Adipocyte (in vitro differentiated cells): Measurements from ENCODE around the gene VPS4B.

Experiments used
- DNase-seq: peaks from one replicate; pipeline ENCODE4 v3.0.0-alpha.2; 2015; ENCODE audit warnings: low read depth
- H3K27me3 ChIP-seq: replicated peaks from 2 replicates; pipeline ENCODE4 v1.7.0; 2013; ENCODE audit warnings: mild to moderate bottlenecking, low read length, moderate library complexity; ENCODE audit not compliant: control insufficient read depth, insufficient read depth
- H3K36me3 ChIP-seq: 2 replicates; pipeline ENCODE4 v1.7.0; 2013; ENCODE audit warnings: low read length, mild to moderate bottlenecking, moderate library complexity; ENCODE audit not compliant: control insufficient read depth, insufficient read depth, severe bottlenecking
- H3K4me1 ChIP-seq: 2 replicates; pipeline ENCODE4 v1.7.0; 2013; ENCODE audit warnings: mild to moderate bottlenecking, low read length, moderate library complexity; ENCODE audit not compliant: control insufficient read depth, insufficient read depth
- H3K4me3 ChIP-seq: 2 replicates; pipeline ENCODE4 v1.7.0; 2013; ENCODE audit warnings: mild to moderate bottlenecking, low read length, moderate library complexity
- H3K9ac ChIP-seq: 2 replicates; pipeline ENCODE4 v1.7.0; 2013; ENCODE audit warnings: mild to moderate bottlenecking, low read length, moderate library complexity
- H3K9me3 ChIP-seq: 2 replicates; pipeline ENCODE4 v1.7.0; 2013; ENCODE audit warnings: mild to moderate bottlenecking, low read length, moderate library complexity; ENCODE audit not compliant: control insufficient read depth

VPS4B gene

DNA sequence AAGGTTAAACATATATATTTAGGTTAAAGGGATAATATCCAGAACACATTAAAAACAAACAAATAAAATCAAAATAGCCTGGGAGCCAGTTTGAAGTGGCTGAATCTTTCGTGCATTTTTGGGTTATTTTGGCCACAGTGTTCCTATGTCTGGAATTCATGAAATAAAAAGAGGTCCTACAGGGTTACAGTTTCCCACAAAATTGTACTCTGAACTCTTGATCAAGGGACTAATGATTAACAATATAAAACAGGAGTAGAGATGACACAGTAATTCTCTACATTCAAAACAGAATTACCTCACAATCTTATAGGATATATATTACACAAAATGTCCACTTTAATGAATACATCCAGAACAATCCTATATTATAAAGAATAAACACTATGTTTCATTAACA lies 24.9 kb downstream of the VPS4B start:
- no peak for DNase-seq

DNA sequence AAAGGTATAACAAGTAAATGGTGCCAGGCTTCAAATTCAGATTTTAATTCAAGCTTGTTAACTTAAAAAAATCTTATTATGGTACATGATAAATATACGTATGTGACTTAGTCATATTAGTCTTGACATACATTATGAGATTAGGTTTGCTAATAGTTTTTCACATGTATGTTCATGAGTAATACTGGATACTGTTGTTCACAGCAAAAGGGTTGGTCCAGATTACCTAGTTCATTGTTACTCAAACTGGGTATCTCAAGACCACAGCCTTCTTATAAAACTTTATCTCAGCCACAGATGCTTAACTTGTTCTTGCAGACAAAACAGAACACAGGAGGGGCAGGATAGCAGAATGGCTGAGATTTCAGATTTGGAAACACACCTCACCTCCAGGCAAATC lies 26.8 kb downstream of the VPS4B start:
- Histone ChIP-seq H3K36me3 (peaks cover 94% of the 10 kb centered on the region), H3K9me3 (no peaks in the 10 kb centered on the region), H3K27me3 (no peaks in the 10 kb centered on the region), H3K9ac (no peak overlapping the region), H3K4me1 (peaks cover 3% of the 10 kb centered on the region), H3K4me3 (no peak overlapping the region)
- DNase-seq = no peak

More for the DNA sequence above, 24.9 kb downstream of the VPS4B start:
- Histone ChIP-seq H3K27me3 (no peaks in the 10 kb centered on the region), H3K9ac (no peak overlapping the region), H3K36me3 (peaks cover 95% of the 10 kb centered on the region), H3K4me3 (no peak overlapping the region), H3K9me3 (no peaks in the 10 kb centered on the region), H3K4me1 (peaks cover 3% of the 10 kb centered on the region)

DNA sequence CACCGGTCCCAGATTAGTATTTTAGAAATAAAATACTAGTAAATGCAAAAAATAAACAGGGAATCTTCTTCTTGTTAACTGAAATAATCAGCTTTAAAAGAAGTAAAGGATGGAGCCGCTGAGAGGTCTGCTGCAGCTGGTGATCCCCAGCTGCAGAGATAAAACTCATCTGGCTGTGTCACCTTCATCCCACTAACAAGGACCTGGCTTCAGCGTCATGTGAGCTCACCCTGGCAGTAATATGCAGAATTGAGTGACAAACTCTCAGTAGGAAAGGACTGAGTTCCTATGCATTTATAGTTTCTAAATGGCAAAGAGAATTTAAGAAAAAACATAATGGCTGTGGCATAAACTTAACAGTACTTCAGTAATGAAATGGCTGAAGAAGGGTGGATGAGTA lies 27.3 kb downstream of the VPS4B start:
- no peak for DNase-seq
- Histone ChIP-seq H3K36me3 (peaks cover 94% of the 10 kb centered on the region), H3K4me1 (peaks cover 3% of the 10 kb centered on the region), H3K27me3 (no peaks in the 10 kb centered on the region), H3K9ac (no peak overlapping the region), H3K4me3 (no peak overlapping the region), H3K9me3 (no peaks in the 10 kb centered on the region)

DNA sequence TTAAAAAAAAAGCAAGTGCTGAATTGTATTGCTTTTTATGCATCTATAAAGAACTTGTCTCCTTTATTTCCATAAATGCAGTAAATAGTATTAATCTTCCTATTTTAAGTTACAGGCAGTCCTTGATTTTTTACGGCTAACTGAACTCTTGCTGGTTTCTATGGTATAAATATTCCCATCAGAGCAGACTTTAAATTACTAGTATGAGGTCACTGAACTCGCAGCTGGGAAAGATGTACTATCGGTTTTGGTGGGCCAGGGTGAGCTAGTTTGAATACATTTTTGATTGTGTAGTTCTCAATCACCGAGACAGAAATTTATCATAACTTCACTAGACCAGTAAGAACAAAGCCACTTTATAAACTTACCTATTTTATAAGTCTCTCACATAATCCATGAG lies 34.4 kb downstream of the VPS4B start:
- H3K27me3 ChIP-seq = no peaks in the 10 kb centered on the region
- H3K4me3 ChIP-seq = no peak overlapping the region
- no peaks in the 10 kb centered on the region for H3K9me3 ChIP-seq
- no peak for DNase-seq
- no peaks in the 10 kb centered on the region for H3K4me1 ChIP-seq
- peaks cover 51% of the 10 kb centered on the region for H3K36me3 ChIP-seq
- no peak overlapping the region for H3K9ac ChIP-seq

DNA sequence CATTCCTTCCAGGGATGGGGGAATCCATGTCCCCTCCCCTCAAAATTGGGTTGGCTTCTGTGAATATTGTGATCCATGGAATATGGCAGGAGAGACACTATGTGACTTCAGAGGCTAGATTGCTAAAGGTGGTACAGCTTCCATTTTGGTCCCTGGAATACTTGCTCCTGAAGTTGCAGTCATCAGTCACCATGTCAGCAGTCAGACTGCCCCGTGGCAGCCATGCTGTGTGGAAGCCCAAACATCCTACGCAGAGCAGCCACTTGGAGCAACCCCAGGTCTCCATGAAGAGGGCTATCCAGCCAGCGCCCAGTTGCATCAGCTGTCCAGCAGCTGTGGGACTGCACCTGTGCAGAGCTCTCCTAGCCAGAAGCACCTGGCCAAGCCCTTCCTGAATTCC lies 39.4 kb downstream of the VPS4B start:
- H3K9me3 ChIP-seq = no peaks in the 10 kb centered on the region
- peaks cover 9% of the 10 kb centered on the region for H3K4me1 ChIP-seq
- H3K9ac ChIP-seq = no peak overlapping the region
- no peaks in the 10 kb centered on the region for H3K27me3 ChIP-seq
- H3K4me3 ChIP-seq = no peak overlapping the region
- H3K36me3 ChIP-seq = peaks cover 5% of the 10 kb centered on the region
- DNase-seq = no peak

DNA sequence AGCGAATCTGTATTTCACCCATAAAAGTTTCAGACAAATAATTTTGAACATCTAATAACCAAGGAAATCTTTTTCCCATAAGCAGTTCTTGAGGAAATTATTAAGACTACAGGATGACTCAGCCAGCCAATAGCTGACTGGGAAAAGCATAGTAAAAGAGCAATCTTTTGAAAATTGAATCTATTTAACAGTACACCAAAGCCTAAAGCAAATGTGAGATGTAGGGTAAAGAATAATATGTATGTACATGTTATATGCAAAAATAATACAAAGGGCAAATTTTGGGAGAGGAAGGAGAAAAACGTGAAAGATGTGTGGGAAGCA lies 42.7 kb downstream of the VPS4B start:
- H3K27me3 ChIP-seq = no peaks in the 10 kb centered on the region
- peak; percentile 19 for DNase-seq
- peaks cover 7% of the 10 kb centered on the region for H3K9me3 ChIP-seq
- H3K4me3 ChIP-seq = peak overlapping the region; percentile 18
- H3K4me1 ChIP-seq = peaks cover 13% of the 10 kb centered on the region
- H3K36me3 ChIP-seq = no peaks in the 10 kb centered on the region
- H3K9ac ChIP-seq = no peak overlapping the region

DNA sequence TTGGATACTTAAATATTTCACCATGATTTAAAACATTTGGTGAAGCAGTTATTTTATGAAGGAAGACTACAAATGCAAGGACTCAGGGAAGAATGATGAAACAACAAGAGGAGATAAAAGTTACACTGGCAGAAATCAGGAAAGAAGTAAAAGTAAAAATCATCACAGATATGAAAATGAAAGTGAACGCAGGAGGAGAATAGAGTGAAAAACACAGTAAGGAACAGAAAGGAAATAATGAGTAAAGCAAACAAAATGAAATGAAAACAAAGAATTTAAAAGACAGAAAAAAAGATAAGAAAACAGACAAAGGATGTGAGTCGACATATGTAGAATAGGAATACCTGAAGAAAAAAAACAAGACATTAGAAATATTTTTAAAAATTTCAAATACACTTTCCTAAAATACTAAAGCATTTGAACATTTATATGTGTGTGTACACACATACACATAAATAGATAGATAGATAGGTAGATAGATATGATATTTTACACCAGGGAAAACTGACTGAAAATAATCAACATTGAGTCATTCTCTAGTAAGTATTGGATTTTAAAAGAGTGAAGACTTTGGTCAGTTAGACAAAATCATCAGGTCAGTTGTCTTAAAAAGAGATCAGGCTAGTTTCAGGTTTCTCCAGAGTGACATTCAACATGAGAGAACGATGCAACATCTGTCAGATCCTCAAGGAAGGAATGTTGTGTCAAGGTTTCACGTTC lies 43.2 kb downstream of the VPS4B start:
- peaks cover 7% of the 10 kb centered on the region for H3K9me3 ChIP-seq
- peak; percentile 10 for DNase-seq
- peak overlapping the region; percentile 20 for H3K9ac ChIP-seq
- H3K27me3 ChIP-seq = no peaks in the 10 kb centered on the region
- H3K36me3 ChIP-seq = no peaks in the 10 kb centered on the region
- peak overlapping the region; percentile 18 for H3K4me3 ChIP-seq
- peaks cover 13% of the 10 kb centered on the region for H3K4me1 ChIP-seq

DNA sequence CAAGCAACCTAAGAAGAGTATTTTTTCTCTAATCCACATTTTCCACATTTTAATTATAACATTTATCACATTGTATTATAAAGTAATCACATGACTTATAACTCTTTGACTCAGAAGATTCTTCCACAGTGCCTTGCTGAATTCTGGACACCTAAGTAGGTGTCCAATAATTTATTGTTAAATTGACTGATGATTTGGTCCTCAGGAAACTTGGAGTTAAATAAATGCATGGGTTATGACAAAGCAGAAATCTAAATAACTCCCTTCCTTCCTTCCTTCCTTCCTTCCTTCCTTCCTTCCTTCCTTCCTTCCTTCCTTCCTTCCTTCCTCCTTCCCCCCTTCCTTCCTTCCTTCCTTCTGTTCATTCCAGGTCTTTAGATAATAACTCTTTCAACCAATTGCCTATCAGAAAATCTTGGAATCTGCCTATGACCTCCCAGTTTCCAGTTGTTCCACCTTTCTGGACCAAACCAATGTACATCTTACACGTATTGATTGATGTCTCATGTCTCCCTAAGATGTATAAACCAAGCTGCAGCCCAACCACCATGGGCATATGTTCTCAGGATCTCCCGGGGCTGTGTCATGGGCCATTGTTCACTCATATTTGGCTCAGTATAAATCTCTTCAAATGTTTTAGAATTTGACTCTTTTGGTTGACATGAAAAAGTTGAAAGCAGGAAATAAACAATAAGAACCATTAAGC lies 44.8 kb downstream of the VPS4B start:
- no peak overlapping the region for H3K9ac ChIP-seq
- no peak for DNase-seq
- peaks cover 7% of the 10 kb centered on the region for H3K9me3 ChIP-seq
- H3K36me3 ChIP-seq = no peaks in the 10 kb centered on the region
- H3K4me1 ChIP-seq = peaks cover 13% of the 10 kb centered on the region
- H3K4me3 ChIP-seq = no peak overlapping the region
- H3K27me3 ChIP-seq = no peaks in the 10 kb centered on the region

DNA sequence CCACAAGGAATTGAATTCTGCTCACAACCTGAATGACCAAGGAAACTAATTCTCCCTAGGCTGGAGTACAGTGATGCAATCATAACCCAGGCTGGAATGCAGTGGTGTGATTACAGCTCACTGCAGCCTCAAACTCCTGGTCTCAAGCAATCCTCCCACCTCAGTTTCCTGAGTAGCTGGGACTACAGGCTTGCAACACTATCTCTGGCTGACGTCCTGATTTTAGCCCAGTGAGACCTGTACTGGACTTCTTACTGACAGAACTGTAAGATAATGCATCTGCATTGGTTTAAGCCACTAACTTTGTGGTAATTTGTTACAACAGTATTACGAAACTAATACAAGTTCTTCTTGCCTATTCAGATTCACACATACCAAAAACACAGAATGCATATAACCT lies 45.7 kb downstream of the VPS4B start:
- peak overlapping the region; percentile 2 for H3K4me3 ChIP-seq
- peaks cover 7% of the 10 kb centered on the region for H3K9me3 ChIP-seq
- H3K27me3 ChIP-seq = no peaks in the 10 kb centered on the region
- H3K36me3 ChIP-seq = no peaks in the 10 kb centered on the region
- H3K9ac ChIP-seq = no peak overlapping the region
- H3K4me1 ChIP-seq = peaks cover 13% of the 10 kb centered on the region
- DNase-seq = no peak

DNA sequence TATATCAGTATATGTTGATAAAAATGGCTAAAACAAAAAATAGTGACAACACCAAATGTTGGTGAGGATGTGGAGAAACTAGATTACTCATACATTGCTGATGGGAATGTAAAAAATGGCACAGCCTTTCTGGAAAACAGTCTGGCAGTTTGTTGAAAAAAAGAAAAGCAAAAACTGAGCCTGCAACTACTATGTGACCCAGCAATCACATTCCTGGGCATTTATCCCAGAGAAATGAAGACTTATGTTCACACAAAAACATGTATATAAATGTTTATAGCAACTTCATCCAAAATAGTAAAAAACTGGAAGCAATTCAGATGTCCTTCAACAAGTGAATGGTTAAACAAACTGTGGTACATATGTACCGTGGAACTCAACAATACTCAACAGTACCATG lies 47.7 kb downstream of the VPS4B start:
- Histone ChIP-seq H3K4me3 (no peak overlapping the region), H3K9ac (no peak overlapping the region), H3K9me3 (peaks cover 7% of the 10 kb centered on the region), H3K36me3 (no peaks in the 10 kb centered on the region), H3K4me1 (peaks cover 9% of the 10 kb centered on the region), H3K27me3 (no peaks in the 10 kb centered on the region)
- DNase-seq = no peak

DNA sequence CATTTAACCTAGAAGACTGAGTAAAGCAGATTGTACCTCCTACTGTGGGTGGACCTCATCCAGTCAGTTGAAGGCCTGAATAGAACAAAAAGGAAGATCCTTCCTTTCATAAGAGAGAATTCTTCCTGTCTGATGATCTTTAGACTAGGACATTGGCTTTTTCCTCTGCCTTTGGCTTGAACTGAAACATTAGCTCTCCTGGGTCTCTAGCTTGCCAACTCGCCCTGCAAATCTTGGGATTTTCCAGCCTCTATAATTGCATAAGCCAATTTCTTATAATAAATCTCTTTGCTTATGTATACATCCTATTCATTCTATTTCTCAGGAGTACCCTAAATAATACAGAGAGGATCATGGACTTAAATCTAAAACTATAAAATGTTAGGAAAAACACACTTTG lies 49.1 kb downstream of the VPS4B start:
- no peak for DNase-seq
- Histone ChIP-seq H3K9ac (no peak overlapping the region), H3K36me3 (no peaks in the 10 kb centered on the region), H3K27me3 (no peaks in the 10 kb centered on the region), H3K4me3 (no peak overlapping the region), H3K4me1 (peaks cover 15% of the 10 kb centered on the region), H3K9me3 (peaks cover 7% of the 10 kb centered on the region)
